ENCODE data around the gene DRICH1. TPM values are rescaled to one million over a fixed set of nuclear protein-coding genes. Genes with fewer than 3 reads are reported as not detected.
A peak's percentile ranks its signal among the peaks of the same experiment; 100 is the strongest.
"Not testable (repeated sequence)": the region's sequence is repeated elsewhere in the genome, so short reads cannot be mapped to it uniquely, and the experiment has no call there.

The DRICH1 gene
- total RNA-seq, 3 donors from 2014 or later: 0.22 to 0.47 (median 0.30) TPM

GRCh38 chr22:23597576-23598268 is 34.4 kb downstream of the DRICH1 start:
- not testable (repeated sequence) for DNase-seq; H3K4me1 Mint-ChIP-seq (ENCODE audit: low read depth); H3K36me3 Mint-ChIP-seq (ENCODE audit: insufficient read depth); ATAC-seq; H3K27me3 Mint-ChIP-seq (ENCODE audit: low read depth); H3K9me3 Mint-ChIP-seq; H3K4me3 Mint-ChIP-seq

- not testable (repeated sequence) for H3K27me3 Mint-ChIP-seq (ENCODE audit: low read depth); H3K4me3 Mint-ChIP-seq; H3K4me1 Mint-ChIP-seq (ENCODE audit: low read depth); DNase-seq; H3K36me3 Mint-ChIP-seq (ENCODE audit: insufficient read depth); H3K9me3 Mint-ChIP-seq; ATAC-seq
Measured at GRCh38 chr22:23595904-23596303, 36.2 kb downstream of the DRICH1 start.

GRCh38 chr22:23591846-23592245 is 40.3 kb downstream of the DRICH1 start:
- no peak for DNase-seq
- Mint-ChIP-seq H3K27me3 (ENCODE audit: low read depth) (peaks cover 3% of the 10 kb centered on the region), H3K36me3 (ENCODE audit: insufficient read depth) (no peaks in the 10 kb centered on the region), H3K9me3 (no peaks in the 10 kb centered on the region), H3K4me1 (ENCODE audit: low read depth) (no peaks in the 10 kb centered on the region), H3K4me3 (no peak overlapping the region)
- ATAC-seq: no peak

- Mint-ChIP-seq H3K4me3 (no peak overlapping the region), H3K27me3 (ENCODE audit: low read depth) (peaks cover 3% of the 10 kb centered on the region), H3K36me3 (ENCODE audit: insufficient read depth) (no peaks in the 10 kb centered on the region), H3K4me1 (ENCODE audit: low read depth) (no peaks in the 10 kb centered on the region), H3K9me3 (no peaks in the 10 kb centered on the region)
- ATAC-seq (peak; percentile 52 to 70), DNase-seq (peak; percentile 44)
Measured at GRCh38 chr22:23591201-23591791, 40.8 kb downstream of the DRICH1 start.

GRCh38 chr22:23583836-23584235 is 48.3 kb downstream of the DRICH1 start:
- no peak overlapping the region for H3K4me3 Mint-ChIP-seq
- H3K4me1 Mint-ChIP-seq (ENCODE audit: low read depth): no peaks in the 10 kb centered on the region
- DNase-seq: no peak
- H3K27me3 Mint-ChIP-seq (ENCODE audit: low read depth): peaks cover 28% of the 10 kb centered on the region
- no peaks in the 10 kb centered on the region for H3K36me3 Mint-ChIP-seq (ENCODE audit: insufficient read depth)
- no peaks in the 10 kb centered on the region for H3K9me3 Mint-ChIP-seq
- ATAC-seq: no peak

DNA sequence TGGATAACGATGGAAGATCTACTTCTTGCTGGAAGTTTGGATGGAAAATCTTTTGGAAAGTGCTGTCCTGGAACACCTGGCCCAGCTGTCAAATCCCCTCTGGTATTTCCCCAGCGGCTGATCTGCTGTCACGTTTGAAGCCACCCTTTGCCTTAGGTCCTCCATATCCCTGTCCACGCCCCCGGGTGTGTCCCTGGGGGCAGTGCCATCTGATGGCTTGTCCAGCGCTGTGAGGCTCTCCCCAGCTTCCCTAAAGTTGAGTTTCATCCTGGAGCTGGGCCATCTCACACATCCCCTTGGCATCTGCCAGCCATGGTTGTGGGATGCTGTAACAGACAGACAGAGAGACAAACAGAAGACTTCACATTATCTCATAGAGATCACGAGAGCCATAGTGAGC is 49.0 kb downstream of the DRICH1 start:
- H3K4me1 Mint-ChIP-seq (ENCODE audit: low read depth): no peaks in the 10 kb centered on the region
- DNase-seq (no peak), ATAC-seq (no peak)
- no peaks in the 10 kb centered on the region for H3K9me3 Mint-ChIP-seq
- peaks cover 34% of the 10 kb centered on the region for H3K27me3 Mint-ChIP-seq (ENCODE audit: low read depth)
- H3K4me3 Mint-ChIP-seq: no peak overlapping the region
- no peaks in the 10 kb centered on the region for H3K36me3 Mint-ChIP-seq (ENCODE audit: insufficient read depth)

DNA sequence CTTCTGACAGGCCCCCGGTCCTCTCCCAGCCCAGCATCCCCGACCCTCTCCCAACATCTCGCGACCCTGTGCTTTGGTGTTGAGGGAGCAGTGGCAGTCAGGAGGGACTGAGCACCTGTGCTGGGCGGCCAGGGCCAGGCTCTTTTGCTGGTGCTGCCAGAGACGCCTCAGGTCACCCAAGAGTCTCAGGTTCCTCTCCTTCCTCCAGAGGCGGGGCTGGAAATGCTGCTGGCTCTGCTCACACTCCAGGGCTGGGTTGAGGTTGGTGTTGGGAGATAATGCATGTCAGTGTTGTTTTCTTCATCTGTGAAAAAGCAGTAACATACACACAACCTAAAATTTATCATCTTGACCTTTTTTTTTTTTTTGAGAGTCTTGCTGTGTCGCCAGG is 50.9 kb downstream of the DRICH1 start:
- ATAC-seq: no peak
- Mint-ChIP-seq H3K4me1 (ENCODE audit: low read depth) (no peaks in the 10 kb centered on the region), H3K4me3 (no peak overlapping the region), H3K9me3 (no peaks in the 10 kb centered on the region), H3K36me3 (ENCODE audit: insufficient read depth) (no peaks in the 10 kb centered on the region), H3K27me3 (ENCODE audit: low read depth) (peaks cover 44% of the 10 kb centered on the region)
- DNase-seq: no peak

GRCh38 chr22:23580576-23581259 is 51.4 kb downstream of the DRICH1 start:
- peaks cover 47% of the 10 kb centered on the region for H3K27me3 Mint-ChIP-seq (ENCODE audit: low read depth)
- DNase-seq: no peak
- H3K4me1 Mint-ChIP-seq (ENCODE audit: low read depth): no peaks in the 10 kb centered on the region
- H3K9me3 Mint-ChIP-seq: no peaks in the 10 kb centered on the region
- no peaks in the 10 kb centered on the region for H3K36me3 Mint-ChIP-seq (ENCODE audit: insufficient read depth)
- ATAC-seq: no peak
- no peak overlapping the region for H3K4me3 Mint-ChIP-seq

- Mint-ChIP-seq H3K27me3 (ENCODE audit: low read depth) (peaks cover 52% of the 10 kb centered on the region), H3K36me3 (ENCODE audit: insufficient read depth) (no peaks in the 10 kb centered on the region), H3K4me3 (no peak within 1 kb of the TSS), H3K4me1 (ENCODE audit: low read depth) (no peaks in the 10 kb centered on the region), H3K9me3 (no peaks in the 10 kb centered on the region)
- no peak for DNase-seq
- no peak for ATAC-seq
Measured at GRCh38 chr22:23579870-23580575, 52.1 kb downstream of the DRICH1 start, which contains the start of gene IGLL1. Gene IGLL1, minus strand, starts transcription at chr22:23580290. Its CDS starts 100 bp downstream, at chr22:23580190.

DNA sequence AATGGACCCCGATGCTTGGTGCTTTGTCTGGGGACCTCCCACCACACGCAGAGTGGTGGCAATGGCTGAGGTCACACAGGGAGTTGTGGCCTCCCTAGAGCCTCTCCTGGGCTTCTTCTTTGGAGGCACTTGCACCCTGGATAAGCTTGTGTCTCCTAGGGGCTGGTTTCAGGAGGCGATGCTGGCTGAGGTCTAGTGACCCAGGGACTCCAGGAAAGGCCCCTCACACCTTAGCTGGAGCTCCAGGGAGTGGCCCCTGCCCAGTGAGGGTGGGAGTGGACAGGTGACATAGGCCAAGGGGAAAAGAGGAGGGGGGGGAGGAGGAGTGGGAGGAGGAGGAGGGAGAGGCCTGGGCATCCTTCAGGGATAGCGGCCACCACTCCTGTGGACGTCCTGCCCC is 52.8 kb downstream of the DRICH1 start:
- ATAC-seq: no peak

DNA sequence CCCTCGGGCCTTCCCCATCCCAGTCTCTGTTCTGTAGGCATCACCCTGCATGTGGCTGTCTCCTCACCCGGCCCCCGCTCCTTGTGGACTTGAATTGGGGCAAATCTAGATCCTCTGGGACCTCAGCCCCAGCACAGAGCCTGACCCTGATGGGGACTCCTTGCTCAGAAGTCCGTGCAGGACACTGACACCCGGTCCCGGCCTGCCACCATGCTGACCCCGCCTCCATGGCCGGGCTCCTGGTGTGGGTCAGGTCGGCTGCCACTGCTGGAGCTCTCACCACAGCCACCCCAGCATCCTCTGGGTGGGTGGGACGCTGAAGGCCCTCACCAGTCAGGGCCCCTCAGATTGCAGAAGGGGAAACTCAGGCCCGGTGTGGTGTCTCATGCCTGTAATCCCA is 53.8 kb downstream of the DRICH1 start:
- H3K27me3 Mint-ChIP-seq (ENCODE audit: low read depth): peaks cover 47% of the 10 kb centered on the region
- no peaks in the 10 kb centered on the region for H3K9me3 Mint-ChIP-seq
- no peaks in the 10 kb centered on the region for H3K36me3 Mint-ChIP-seq (ENCODE audit: insufficient read depth)
- no peak overlapping the region for H3K4me3 Mint-ChIP-seq
- DNase-seq: no peak
- H3K4me1 Mint-ChIP-seq (ENCODE audit: low read depth): no peaks in the 10 kb centered on the region
- ATAC-seq: no peak

More for the DNA sequence above, 52.8 kb downstream of the DRICH1 start:
- no peak overlapping the region for H3K4me3 Mint-ChIP-seq
- H3K27me3 Mint-ChIP-seq (ENCODE audit: low read depth): peaks cover 49% of the 10 kb centered on the region
- H3K4me1 Mint-ChIP-seq (ENCODE audit: low read depth): no peaks in the 10 kb centered on the region
- H3K9me3 Mint-ChIP-seq: no peaks in the 10 kb centered on the region
- DNase-seq: no peak
- H3K36me3 Mint-ChIP-seq (ENCODE audit: insufficient read depth): no peaks in the 10 kb centered on the region

DNA sequence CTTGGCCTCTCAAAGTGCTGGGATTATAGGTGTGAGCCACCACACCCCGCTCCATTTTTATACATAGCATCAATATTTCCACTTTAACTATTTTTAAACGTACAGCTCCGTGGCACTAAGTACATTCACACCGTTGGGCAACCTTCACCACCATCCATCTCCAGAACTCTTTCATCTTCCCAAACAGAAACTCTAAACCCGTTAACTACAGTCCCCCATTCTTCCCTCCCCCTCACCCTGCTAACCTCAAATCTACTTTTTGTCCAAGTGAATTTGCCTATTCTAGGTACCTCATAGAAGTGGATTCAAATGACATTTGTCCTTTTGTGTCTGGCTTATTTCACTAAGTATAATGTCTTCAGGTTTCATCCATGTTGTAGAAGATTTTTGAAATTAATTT is 55.4 kb downstream of the DRICH1 start:
- H3K36me3 Mint-ChIP-seq (ENCODE audit: insufficient read depth): no peaks in the 10 kb centered on the region
- ATAC-seq (no peak), DNase-seq (no peak)
- H3K9me3 Mint-ChIP-seq: peaks cover 3% of the 10 kb centered on the region
- peaks cover 39% of the 10 kb centered on the region for H3K27me3 Mint-ChIP-seq (ENCODE audit: low read depth)
- no peaks in the 10 kb centered on the region for H3K4me1 Mint-ChIP-seq (ENCODE audit: low read depth)
- H3K4me3 Mint-ChIP-seq: no peak overlapping the region

GRCh38 chr22:23575601-23576000 is 56.5 kb downstream of the DRICH1 start:
- ATAC-seq (no peak), DNase-seq (no peak)
- Mint-ChIP-seq H3K27me3 (ENCODE audit: low read depth) (peaks cover 32% of the 10 kb centered on the region), H3K4me1 (ENCODE audit: low read depth) (no peaks in the 10 kb centered on the region), H3K36me3 (ENCODE audit: insufficient read depth) (no peaks in the 10 kb centered on the region), H3K4me3 (no peak overlapping the region), H3K9me3 (peaks cover 3% of the 10 kb centered on the region)

GRCh38 chr22:23574877-23575276 is 57.2 kb downstream of the DRICH1 start:
- no peak overlapping the region for H3K4me3 Mint-ChIP-seq
- no peaks in the 10 kb centered on the region for H3K36me3 Mint-ChIP-seq (ENCODE audit: insufficient read depth)
- no peak for ATAC-seq
- no peaks in the 10 kb centered on the region for H3K4me1 Mint-ChIP-seq (ENCODE audit: low read depth)
- peaks cover 29% of the 10 kb centered on the region for H3K27me3 Mint-ChIP-seq (ENCODE audit: low read depth)
- DNase-seq: no peak
- peaks cover 3% of the 10 kb centered on the region for H3K9me3 Mint-ChIP-seq

Data from activated T-cell treated with anti-CD3 and anti-CD28 coated beads, Interleukin-2, amount 50 U/mL, for 4 hours (primary cell).